ENCODE data around the gene DNAJC1.

Gene DNAJC1

DNA sequence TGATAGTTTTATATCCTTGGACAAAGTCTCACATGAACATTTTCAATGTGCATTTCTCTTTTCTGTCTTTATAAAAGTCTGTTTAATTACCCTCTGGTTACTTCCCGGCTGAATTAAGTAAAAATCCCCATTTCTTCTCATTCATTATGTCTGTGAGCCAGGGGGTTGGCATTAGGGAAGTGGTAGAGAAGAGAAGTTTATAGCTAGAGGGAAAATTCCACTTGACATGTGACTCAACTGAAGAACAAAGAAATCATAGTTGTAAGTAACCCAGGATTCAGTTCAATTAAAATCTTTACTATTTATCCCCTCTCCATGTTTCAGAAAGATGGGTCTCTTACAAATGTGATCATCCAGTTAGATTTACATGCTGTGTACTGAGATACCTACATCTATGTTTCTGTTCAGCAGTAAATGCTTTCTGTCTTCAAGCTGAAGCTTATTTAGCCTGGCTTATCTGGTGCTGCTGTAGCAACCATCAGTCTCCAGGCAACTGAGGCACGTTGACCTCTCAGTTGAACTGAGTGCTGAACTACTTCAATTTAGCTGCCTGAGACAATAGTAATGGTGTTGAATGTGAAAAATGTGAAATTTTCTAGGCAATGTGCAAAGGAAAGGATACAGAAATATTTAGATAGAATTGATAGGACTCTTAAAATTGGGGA, 287.9 kb downstream of the DNAJC1 start:
- H3K36me3 ChIP-seq (ENCODE audit: insufficient read depth, low read length) = peaks cover 25% of the 10 kb centered on the region
- H3K4me1 ChIP-seq (ENCODE audit: control insufficient read depth, insufficient read depth, low read length, unreplicated experiment) = no peaks in the 10 kb centered on the region
- 0 out of 2 replicates have a peak overlapping the region, but pooled peaks have one; percentile 2 for H3K27ac ChIP-seq (ENCODE audit: low read depth, low read length)
- peaks cover 9% of the 10 kb centered on the region for H3K79me2 ChIP-seq (ENCODE audit: control insufficient read depth, insufficient read depth, low read length, unreplicated experiment)
- no peak overlapping the region for H3K4me3 ChIP-seq (ENCODE audit: low read depth, low read length)
- H2AFZ ChIP-seq (ENCODE audit: low read length, unreplicated experiment) = no peak overlapping the region
- H3K27me3 ChIP-seq (ENCODE audit: insufficient read depth, low read length) = no peaks in the 10 kb centered on the region

GRCh38 chr10:21712975-21713374, 290.6 kb downstream of the DNAJC1 start:
- Histone ChIP-seq H3K4me3 (ENCODE audit: low read depth, low read length) (no peak overlapping the region), H3K36me3 (ENCODE audit: insufficient read depth, low read length) (peaks cover 22% of the 10 kb centered on the region), H3K79me2 (ENCODE audit: control insufficient read depth, insufficient read depth, low read length, unreplicated experiment) (peaks cover 2% of the 10 kb centered on the region), H3K27ac (ENCODE audit: low read depth, low read length) (no peak overlapping the region), H2AFZ (ENCODE audit: low read length, unreplicated experiment) (no peak overlapping the region), H3K27me3 (ENCODE audit: insufficient read depth, low read length) (no peaks in the 10 kb centered on the region), H3K4me1 (ENCODE audit: control insufficient read depth, insufficient read depth, low read length, unreplicated experiment) (no peaks in the 10 kb centered on the region)

- H3K79me2 ChIP-seq (ENCODE audit: control insufficient read depth, insufficient read depth, low read length, unreplicated experiment) = peaks cover 40% of the 10 kb centered on the region
- H3K4me3 ChIP-seq (ENCODE audit: low read depth, low read length) = no peak overlapping the region
- H3K27ac ChIP-seq (ENCODE audit: low read depth, low read length) = no peak overlapping the region
- H2AFZ ChIP-seq (ENCODE audit: low read length, unreplicated experiment) = no peak overlapping the region
- H3K27me3 ChIP-seq (ENCODE audit: insufficient read depth, low read length) = no peaks in the 10 kb centered on the region
- H3K4me1 ChIP-seq (ENCODE audit: control insufficient read depth, insufficient read depth, low read length, unreplicated experiment) = peaks cover 6% of the 10 kb centered on the region
- peaks cover 5% of the 10 kb centered on the region; the same call in 1 of the 2 replicates for H3K36me3 ChIP-seq (ENCODE audit: insufficient read depth, low read length)
Measured at GRCh38 chr10:21707498-21707897, 296.0 kb downstream of the DNAJC1 start.

Measured in ACC112 (cell line).